ENCODE measurements around the gene SFTPD.

Gene SFTPD

GRCh38 chr10:79947083-79947415 is 1.9 kb downstream of the SFTPD start:
- H2AFZ ChIP-seq (ENCODE audit: low read depth, low read length, severe bottlenecking): no peak overlapping the region
- TF ChIP-seq CTCF (IDR thresholded peaks at IDR 0.05; ENCODE audit: insufficient read depth, low read length, poor library complexity, severe bottlenecking) (no peak), EZH2phosphoT487 (conservative IDR thresholded peaks at IDR 0.05; ENCODE audit: low read length) (no peak)
- no peaks in the 10 kb centered on the region for H3K79me2 ChIP-seq (ENCODE audit: insufficient read depth, low read length)
- H3F3A ChIP-seq (ENCODE audit: insufficient read depth): no peaks in the 10 kb centered on the region
- no peaks in the 10 kb centered on the region for H3K9me2 ChIP-seq (replicated peaks; ENCODE audit: insufficient read depth, low read length)
- H3K27ac ChIP-seq (ENCODE audit: low read depth, low read length): no peak overlapping the region
- H3K9ac ChIP-seq (ENCODE audit: low read length): no peak overlapping the region
- no peaks in the 10 kb centered on the region for H4K20me1 ChIP-seq (ENCODE audit: low read depth, low read length)
- H3K4me2 ChIP-seq (ENCODE audit: low read depth, low read length, poor library complexity, severe bottlenecking): no peak overlapping the region
- H3K9me3 ChIP-seq (ENCODE audit: insufficient read depth, low read length): no peaks in the 10 kb centered on the region
- H3K36me3 ChIP-seq (ENCODE audit: low read length): no peaks in the 10 kb centered on the region
- H3K4me3 ChIP-seq (ENCODE audit: insufficient read depth, low read length, poor library complexity, severe bottlenecking): no peak overlapping the region
- no peaks in the 10 kb centered on the region for H3K27me3 ChIP-seq (ENCODE audit: low read length)

GRCh38 chr10:79946271-79947082 is 2.4 kb downstream of the SFTPD start:
- Histone ChIP-seq H3K27ac (ENCODE audit: low read depth, low read length) (no peak overlapping the region), H3K9ac (ENCODE audit: low read length) (no peak overlapping the region), H3F3A (ENCODE audit: insufficient read depth) (no peaks in the 10 kb centered on the region), H4K20me1 (ENCODE audit: low read depth, low read length) (no peaks in the 10 kb centered on the region), H3K9me3 (ENCODE audit: insufficient read depth, low read length) (no peaks in the 10 kb centered on the region), H3K4me3 (ENCODE audit: insufficient read depth, low read length, poor library complexity, severe bottlenecking) (no peak overlapping the region), H3K79me2 (ENCODE audit: insufficient read depth, low read length) (no peaks in the 10 kb centered on the region), H3K9me2 (replicated peaks; ENCODE audit: insufficient read depth, low read length) (no peaks in the 10 kb centered on the region), H3K36me3 (ENCODE audit: low read length) (no peaks in the 10 kb centered on the region), H3K4me2 (ENCODE audit: low read depth, low read length, poor library complexity, severe bottlenecking) (no peak overlapping the region), H3K27me3 (ENCODE audit: low read length) (no peaks in the 10 kb centered on the region), H2AFZ (ENCODE audit: low read depth, low read length, severe bottlenecking) (no peak overlapping the region)
- no peak for TF ChIP-seq CTCF (IDR thresholded peaks at IDR 0.05; ENCODE audit: insufficient read depth, low read length, poor library complexity, severe bottlenecking)
- no peak for TF ChIP-seq EZH2phosphoT487 (conservative IDR thresholded peaks at IDR 0.05; ENCODE audit: low read length)

- H3K4me2 ChIP-seq (ENCODE audit: low read depth, low read length, poor library complexity, severe bottlenecking): no peak overlapping the region
- H3K9me3 ChIP-seq (ENCODE audit: insufficient read depth, low read length): no peaks in the 10 kb centered on the region
- H3F3A ChIP-seq (ENCODE audit: insufficient read depth): no peaks in the 10 kb centered on the region
- no peaks in the 10 kb centered on the region for H4K20me1 ChIP-seq (ENCODE audit: low read depth, low read length)
- H3K9me2 ChIP-seq (replicated peaks; ENCODE audit: insufficient read depth, low read length): no peaks in the 10 kb centered on the region
- H3K27me3 ChIP-seq (ENCODE audit: low read length): no peaks in the 10 kb centered on the region
- no peak overlapping the region for H3K27ac ChIP-seq (ENCODE audit: low read depth, low read length)
- no peaks in the 10 kb centered on the region for H3K36me3 ChIP-seq (ENCODE audit: low read length)
- TF ChIP-seq CTCF (IDR thresholded peaks at IDR 0.05; ENCODE audit: insufficient read depth, low read length, poor library complexity, severe bottlenecking) (no peak), EZH2phosphoT487 (conservative IDR thresholded peaks at IDR 0.05; ENCODE audit: low read length) (no peak)
- H3K79me2 ChIP-seq (ENCODE audit: insufficient read depth, low read length): no peaks in the 10 kb centered on the region
- H3K9ac ChIP-seq (ENCODE audit: low read length): no peak overlapping the region
- no peak overlapping the region for H2AFZ ChIP-seq (ENCODE audit: low read depth, low read length, severe bottlenecking)
- no peak overlapping the region for H3K4me3 ChIP-seq (ENCODE audit: insufficient read depth, low read length, poor library complexity, severe bottlenecking)
Measured at GRCh38 chr10:79944428-79945395, 4.2 kb downstream of the SFTPD start.
